HepG2 (cell line): ENCODE data around the gene FAM53B. TPM values are rescaled to one million over a fixed set of nuclear protein-coding genes. Genes with fewer than 3 reads are reported as not detected.

Experiments
- ATRX ChIP-seq: sonication (generic); formaldehyde crosslinking; IDR thresholded peaks from 2 replicates; pipeline ENCODE4 v1.4.0; 2020; ENCODE audit warnings: missing genetic modification reagents, borderline replicate concordance
- CBFB ChIP-seq: sonication (generic); formaldehyde crosslinking; IDR thresholded peaks from 2 replicates; pipeline ENCODE4 v1.4.0; 2020; ENCODE audit warnings: missing genetic modification reagents
- CC2D1A ChIP-seq: sonication (generic); formaldehyde crosslinking; IDR thresholded peaks from 2 replicates; pipeline ENCODE4 v1.8.1; 2023; ENCODE audit warnings: mild to moderate bottlenecking, missing genetic modification reagents
- DMTF1 ChIP-seq: sonication (generic); formaldehyde crosslinking; IDR thresholded peaks from 2 replicates; pipeline ENCODE4 v1.4.0; 2020; ENCODE audit warnings: mild to moderate bottlenecking, missing genetic modification reagents
- GFI1 ChIP-seq: sonication (generic); formaldehyde crosslinking; IDR thresholded peaks from 2 replicates; pipeline ENCODE4 v1.5.0; 2020; ENCODE audit warnings: missing genetic modification reagents, mild to moderate bottlenecking, borderline replicate concordance
- LRRFIP1 ChIP-seq: sonication (generic); formaldehyde crosslinking; conservative IDR thresholded peaks from 2 replicates; pipeline ENCODE4 v1.4.0; 2020; ENCODE audit warnings: missing genetic modification reagents
- MLLT10 ChIP-seq: sonication (generic); formaldehyde crosslinking; IDR thresholded peaks from 2 replicates; pipeline ENCODE4 v1.4.0; 2020; ENCODE audit warnings: missing genetic modification reagents
- NFATC3 ChIP-seq: sonication (generic); formaldehyde crosslinking; IDR thresholded peaks from 2 replicates; pipeline ENCODE4 v1.5.1; 2020; ENCODE audit warnings: mild to moderate bottlenecking, missing genetic modification reagents
- SKIL ChIP-seq: sonication (generic); formaldehyde crosslinking; IDR thresholded peaks from 2 replicates; pipeline ENCODE4 v1.8.0; 2022; ENCODE audit warnings: missing genetic modification reagents, mild to moderate bottlenecking, moderate library complexity, borderline replicate concordance
- ZFP82 ChIP-seq: sonication (generic); formaldehyde crosslinking; IDR thresholded peaks from 2 replicates; pipeline ENCODE4 v1.5.1; 2020; ENCODE audit warnings: mild to moderate bottlenecking, missing genetic modification reagents, borderline replicate concordance
- ZHX2 ChIP-seq, 2 experiments: sonication (generic) in 1 of 2; formaldehyde crosslinking in 1 of 2; IDR thresholded peaks; 2 replicates each; pipeline versions ENCODE4 v1.6.1 to v1.9.0; 2014 to 2022; ENCODE audit warnings: antibody characterized with exemption in 1 of 2, borderline replicate concordance in 1 of 2, inconsistent platforms in 1 of 2, low read depth in 1 of 2, missing genetic modification reagents in 1 of 2
- ZNF577 ChIP-seq: sonication (generic); formaldehyde crosslinking; IDR thresholded peaks from 2 replicates; pipeline ENCODE4 v1.4.0; 2020; ENCODE audit warnings: mild to moderate bottlenecking, low read depth, missing genetic modification reagents, borderline replicate concordance
- ZNF850 ChIP-seq: sonication (generic); formaldehyde crosslinking; conservative IDR thresholded peaks from 2 replicates; pipeline ENCODE4 v1.9.0; 2021; ENCODE audit warnings: mild to moderate bottlenecking, missing genetic modification reagents
- polyA plus RNA-seq, 8 experiments: library from polyadenylated mRNA; depleted of rRNA in 3 of 8; stranded (reverse) in 7 of 8; unstranded in 1 of 8; fragments of >200 nt; fragmentation: Illumina TruSeq in 4 of 8; extraction: Trizol in 4 of 8; gene quantifications; 2 replicates each; pipeline versions ENCODE4 v1.2.1 to v1.2.3, GENCODE V29; 2011 to 2016; ENCODE audit warnings: low read depth in 4 of 8, missing spikeins in 1 of 8, mixed read lengths in 1 of 8; ENCODE audit not compliant: insufficient read depth in 1 of 8
- total RNA-seq, 5 experiments: library from RNA; depleted of rRNA; stranded (reverse); fragments of >200 nt; fragmentation: Illumina TruSeq; extraction: Trizol; gene quantifications; 2 replicates each; pipeline ENCODE4 v1.2.3, GENCODE V29; 2016; ENCODE audit warnings: low read depth in 1 of 5

The FAM53B gene
- total and polyA plus RNA-seq, 2 of the 13 experiments (the other 11 are each of a cell fraction or from before 2014, with no cell fraction given) = 6.4 to 19.3 TPM

- TF ChIP-seq SKIL (CRISPR knock-in tag) (peak; percentile 68), ZNF577 (0 out of 2 replicates have a peak, but pooled peaks have one; percentile 60), LRRFIP1 (CRISPR knock-in tag) (no peak; the same call in 1 of the 2 replicates), MLLT10 (CRISPR knock-in tag) (no peak), ZHX2 (IDR thresholded peaks at IDR 0.05; ENCODE audit: low read depth) (no peak; the same call in 1 of the 2 replicates), ZHX2 (CRISPR knock-in tag; IDR thresholded peaks at IDR 0.05; ENCODE audit: borderline replicate concordance) (no peak; the same call in 1 of the 2 replicates), CC2D1A (CRISPR knock-in tag) (peak; percentile 62; the same call in 1 of the 2 replicates), DMTF1 (CRISPR knock-in tag) (no peak), CBFB (peak; percentile 89), ZFP82 (CRISPR knock-in tag) (no peak; the same call in 1 of the 2 replicates), GFI1 (peak; percentile 84), ZNF850 (0 out of 2 replicates have a peak, but pooled peaks have one; percentile 69), NFATC3 (peak; percentile 65; the same call in 1 of the 2 replicates), ATRX (CRISPR knock-in tag) (no peak)
These were observed 47.6 kb upstream of the FAM53B start, which contains the start of gene EEF1AKMT2 (continued) for GRCh38 chr10:124791547-124792348.
